Activated CD4-positive, CD25-positive, alpha-beta regulatory T cell treated with anti-CD3 and anti-CD28 coated beads, Interleukin-2, amount 50 U/mL, for 72 hours (primary cell): ENCODE data around the gene MAP3K5.
"Not testable (repeated sequence)": the region's sequence is repeated elsewhere in the genome, so short reads cannot be mapped to it uniquely, and the experiment has no call there.

Source experiments
- DNase-seq: peaks from one replicate; pipeline ENCODE4 v3.0.0; 2021

Gene MAP3K5

GRCh38 chr6:136719280-136720044 lies 72.8 kb downstream of the MAP3K5 start:
- DNase-seq, result no peak

- no peak for DNase-seq
Measured at GRCh38 chr6:136718476-136718875, 73.8 kb downstream of the MAP3K5 start.

GRCh38 chr6:136717716-136717990 lies 74.6 kb downstream of the MAP3K5 start:
- no peak for DNase-seq

GRCh38 chr6:136716917-136717715 lies 75.2 kb downstream of the MAP3K5 start:
- no peak for DNase-seq

- DNase-seq, result not testable (repeated sequence)
Measured at GRCh38 chr6:136712642-136713041, 79.6 kb downstream of the MAP3K5 start.

GRCh38 chr6:136711644-136712043 lies 80.6 kb downstream of the MAP3K5 start:
- DNase-seq, result no peak

GRCh38 chr6:136710877-136711552 lies 81.3 kb downstream of the MAP3K5 start:
- no peak for DNase-seq

GRCh38 chr6:136709429-136709828 lies 82.8 kb downstream of the MAP3K5 start:
- no peak for DNase-seq

GRCh38 chr6:136706430-136706829 lies 85.8 kb downstream of the MAP3K5 start:
- DNase-seq, result no peak

GRCh38 chr6:136703331-136703865 lies 88.9 kb downstream of the MAP3K5 start:
- no peak for DNase-seq

- no peak for DNase-seq
Measured at GRCh38 chr6:136701045-136701444, 91.2 kb downstream of the MAP3K5 start.

GRCh38 chr6:136699358-136699757 lies 92.9 kb downstream of the MAP3K5 start:
- no peak for DNase-seq

GRCh38 chr6:136696783-136697364 lies 95.4 kb downstream of the MAP3K5 start:
- DNase-seq, result no peak

GRCh38 chr6:136696238-136696637 lies 96.0 kb downstream of the MAP3K5 start:
- no peak for DNase-seq

- no peak for DNase-seq
Measured at GRCh38 chr6:136695412-136695811, 96.9 kb downstream of the MAP3K5 start.

GRCh38 chr6:136693090-136693489 lies 99.2 kb downstream of the MAP3K5 start:
- no peak for DNase-seq

- not testable (repeated sequence) for DNase-seq
Measured at GRCh38 chr6:136687894-136688293, 104.4 kb downstream of the MAP3K5 start.

- no peak for DNase-seq
Measured at GRCh38 chr6:136685540-136686108, 106.7 kb downstream of the MAP3K5 start.

- DNase-seq, result no peak
Measured at GRCh38 chr6:136684466-136684865, 107.8 kb downstream of the MAP3K5 start.

GRCh38 chr6:136683209-136683941 lies 108.9 kb downstream of the MAP3K5 start:
- DNase-seq, result no peak

- no peak for DNase-seq
Measured at GRCh38 chr6:136682292-136682691, 110.0 kb downstream of the MAP3K5 start.

GRCh38 chr6:136677822-136678221 lies 114.5 kb downstream of the MAP3K5 start:
- no peak for DNase-seq
